GM12872 (cell line): Measurements from ENCODE around the gene GRIA1.

Source experiments
- TF ChIP-seq, protein P1 (sequence below): IDR thresholded peaks from 3 replicates; pipeline ENCODE4 v1.5.1; 2011; ENCODE audit warnings: low read depth, mild to moderate bottlenecking, low read length, moderate library complexity; ENCODE audit not compliant: insufficient read depth

GRIA1 gene

GRCh38 chr5:153860195-153860886, 369.9 kb downstream of the GRIA1 start:
- TF ChIP-seq, protein P1, sequence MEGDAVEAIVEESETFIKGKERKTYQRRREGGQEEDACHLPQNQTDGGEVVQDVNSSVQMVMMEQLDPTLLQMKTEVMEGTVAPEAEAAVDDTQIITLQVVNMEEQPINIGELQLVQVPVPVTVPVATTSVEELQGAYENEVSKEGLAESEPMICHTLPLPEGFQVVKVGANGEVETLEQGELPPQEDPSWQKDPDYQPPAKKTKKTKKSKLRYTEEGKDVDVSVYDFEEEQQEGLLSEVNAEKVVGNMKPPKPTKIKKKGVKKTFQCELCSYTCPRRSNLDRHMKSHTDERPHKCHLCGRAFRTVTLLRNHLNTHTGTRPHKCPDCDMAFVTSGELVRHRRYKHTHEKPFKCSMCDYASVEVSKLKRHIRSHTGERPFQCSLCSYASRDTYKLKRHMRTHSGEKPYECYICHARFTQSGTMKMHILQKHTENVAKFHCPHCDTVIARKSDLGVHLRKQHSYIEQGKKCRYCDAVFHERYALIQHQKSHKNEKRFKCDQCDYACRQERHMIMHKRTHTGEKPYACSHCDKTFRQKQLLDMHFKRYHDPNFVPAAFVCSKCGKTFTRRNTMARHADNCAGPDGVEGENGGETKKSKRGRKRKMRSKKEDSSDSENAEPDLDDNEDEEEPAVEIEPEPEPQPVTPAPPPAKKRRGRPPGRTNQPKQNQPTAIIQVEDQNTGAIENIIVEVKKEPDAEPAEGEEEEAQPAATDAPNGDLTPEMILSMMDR, result no peak
